ENCODE measurements around the gene XPO4.

GRCh38 chr13:20856650-20857049, 45.9 kb downstream of the XPO4 start:
- TF ChIP-seq, protein P1, sequence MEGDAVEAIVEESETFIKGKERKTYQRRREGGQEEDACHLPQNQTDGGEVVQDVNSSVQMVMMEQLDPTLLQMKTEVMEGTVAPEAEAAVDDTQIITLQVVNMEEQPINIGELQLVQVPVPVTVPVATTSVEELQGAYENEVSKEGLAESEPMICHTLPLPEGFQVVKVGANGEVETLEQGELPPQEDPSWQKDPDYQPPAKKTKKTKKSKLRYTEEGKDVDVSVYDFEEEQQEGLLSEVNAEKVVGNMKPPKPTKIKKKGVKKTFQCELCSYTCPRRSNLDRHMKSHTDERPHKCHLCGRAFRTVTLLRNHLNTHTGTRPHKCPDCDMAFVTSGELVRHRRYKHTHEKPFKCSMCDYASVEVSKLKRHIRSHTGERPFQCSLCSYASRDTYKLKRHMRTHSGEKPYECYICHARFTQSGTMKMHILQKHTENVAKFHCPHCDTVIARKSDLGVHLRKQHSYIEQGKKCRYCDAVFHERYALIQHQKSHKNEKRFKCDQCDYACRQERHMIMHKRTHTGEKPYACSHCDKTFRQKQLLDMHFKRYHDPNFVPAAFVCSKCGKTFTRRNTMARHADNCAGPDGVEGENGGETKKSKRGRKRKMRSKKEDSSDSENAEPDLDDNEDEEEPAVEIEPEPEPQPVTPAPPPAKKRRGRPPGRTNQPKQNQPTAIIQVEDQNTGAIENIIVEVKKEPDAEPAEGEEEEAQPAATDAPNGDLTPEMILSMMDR (IDR thresholded peaks at IDR 0.05; ENCODE audit: insufficient read depth, low read depth, low read length) = no peak
- no peak for TF ChIP-seq EZH2 (IDR thresholded peaks at IDR 0.05; ENCODE audit: insufficient read depth, low read length)
